Measurements from ENCODE around the gene TRIM2.

Gene TRIM2

GRCh38 chr4:153222707-153223426, 18.6 kb downstream of the TRIM2 start:
- DNase-seq: peak in 45 of 51 donors; percentile 7 to 74 (median 51)

DNA sequence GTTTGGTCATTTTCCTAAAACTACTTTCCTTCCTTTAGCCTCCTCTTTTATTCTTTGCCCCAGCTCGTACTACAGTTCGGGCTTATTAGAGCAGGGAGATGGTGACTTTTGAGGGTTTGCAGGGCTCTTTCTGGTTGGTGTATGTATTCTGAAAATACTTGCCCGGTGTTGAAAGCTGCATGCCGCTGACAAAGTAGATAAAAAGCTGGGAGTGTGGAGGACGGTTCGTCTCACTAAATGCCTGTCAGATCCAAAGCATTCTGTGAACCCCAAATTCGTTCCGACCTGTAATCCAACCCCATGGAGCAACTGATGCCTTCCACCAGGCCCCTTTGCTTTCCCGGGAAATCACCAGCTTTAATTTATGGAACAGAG, 19.2 kb downstream of the TRIM2 start:
- peak in 1 of 51 donors; percentile 63 for DNase-seq

DNA sequence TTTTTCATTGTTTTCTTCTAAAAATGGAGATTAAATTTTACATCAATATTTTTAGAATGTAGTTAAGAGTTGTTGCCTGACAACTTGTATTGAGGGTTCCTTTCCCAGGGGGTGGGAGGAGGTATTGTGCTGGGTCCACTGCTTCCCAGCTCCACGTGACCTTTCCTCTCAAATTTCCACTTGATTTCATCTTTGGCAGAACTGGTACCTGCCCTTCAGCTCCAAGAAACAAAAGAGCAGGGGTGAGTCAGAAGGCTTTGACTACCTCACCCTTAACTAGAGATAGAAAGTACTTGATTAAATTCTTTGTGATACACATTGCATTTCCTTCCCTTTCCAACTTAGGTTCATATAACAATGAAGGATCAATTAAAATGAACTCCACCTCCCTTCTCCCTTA, 19.7 kb downstream of the TRIM2 start:
- peak in 7 of 51 donors; percentile 1 to 36 (median 15) for DNase-seq

DNA sequence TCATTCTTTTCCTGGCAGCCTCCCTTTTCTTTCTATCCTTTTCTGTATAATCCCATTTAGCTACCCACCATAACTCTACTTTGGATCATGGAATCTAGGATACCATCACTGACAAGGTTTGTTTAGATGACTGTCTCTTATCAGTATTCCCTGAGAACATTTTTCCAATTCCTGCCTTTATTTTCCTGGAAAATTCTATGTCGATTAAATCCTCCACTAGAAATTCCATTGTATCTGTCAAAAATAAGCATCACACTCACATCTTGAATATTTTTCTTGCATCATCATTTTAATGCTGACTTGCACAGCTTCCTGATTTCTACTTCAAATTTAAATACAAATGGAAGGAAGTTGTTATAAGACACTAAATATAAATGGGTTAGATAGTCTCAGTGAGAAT, 20.2 kb downstream of the TRIM2 start:
- DNase-seq: no peak

- DNase-seq: peak in 1 of 51 donors; percentile 16
Observed at GRCh38 chr4:153227469-153228075, 23.3 kb downstream of the TRIM2 start.

GRCh38 chr4:153228512-153229140, 24.4 kb downstream of the TRIM2 start:
- peak in 10 of 51 donors; percentile 8 to 57 (median 14) for DNase-seq

- no peak for DNase-seq
Observed at GRCh38 chr4:153229545-153229944, 25.3 kb downstream of the TRIM2 start.

GRCh38 chr4:153232768-153233167, 28.5 kb downstream of the TRIM2 start:
- no peak for DNase-seq

- DNase-seq: no peak
Observed at GRCh38 chr4:153233761-153234371, 29.6 kb downstream of the TRIM2 start.

- no peak for DNase-seq
Observed at GRCh38 chr4:153234885-153235284, 30.6 kb downstream of the TRIM2 start.

- DNase-seq: no peak
Observed at GRCh38 chr4:153238135-153238919, 34.1 kb downstream of the TRIM2 start.

DNA sequence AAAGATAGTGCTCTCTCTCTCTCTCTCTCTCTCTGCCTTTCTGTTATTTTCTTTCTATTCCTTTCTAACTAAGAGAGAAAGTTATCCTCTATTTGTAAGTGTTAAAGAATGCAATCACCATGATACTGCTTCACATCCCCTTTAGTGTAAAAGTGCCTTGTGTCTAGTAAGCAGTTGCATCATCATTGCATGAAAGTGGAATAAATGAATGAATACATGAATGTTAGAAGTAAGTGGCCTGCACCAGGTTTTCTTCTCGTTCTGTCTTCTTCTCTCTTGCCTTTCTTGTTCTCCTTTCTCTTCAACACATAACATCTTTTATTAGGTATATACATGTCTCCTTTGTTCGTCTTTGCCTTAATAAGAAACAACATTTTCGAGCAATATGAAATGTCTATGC, 35.2 kb downstream of the TRIM2 start:
- DNase-seq: no peak

GRCh38 chr4:153241295-153241694, 37.1 kb downstream of the TRIM2 start:
- no peak for DNase-seq

DNA sequence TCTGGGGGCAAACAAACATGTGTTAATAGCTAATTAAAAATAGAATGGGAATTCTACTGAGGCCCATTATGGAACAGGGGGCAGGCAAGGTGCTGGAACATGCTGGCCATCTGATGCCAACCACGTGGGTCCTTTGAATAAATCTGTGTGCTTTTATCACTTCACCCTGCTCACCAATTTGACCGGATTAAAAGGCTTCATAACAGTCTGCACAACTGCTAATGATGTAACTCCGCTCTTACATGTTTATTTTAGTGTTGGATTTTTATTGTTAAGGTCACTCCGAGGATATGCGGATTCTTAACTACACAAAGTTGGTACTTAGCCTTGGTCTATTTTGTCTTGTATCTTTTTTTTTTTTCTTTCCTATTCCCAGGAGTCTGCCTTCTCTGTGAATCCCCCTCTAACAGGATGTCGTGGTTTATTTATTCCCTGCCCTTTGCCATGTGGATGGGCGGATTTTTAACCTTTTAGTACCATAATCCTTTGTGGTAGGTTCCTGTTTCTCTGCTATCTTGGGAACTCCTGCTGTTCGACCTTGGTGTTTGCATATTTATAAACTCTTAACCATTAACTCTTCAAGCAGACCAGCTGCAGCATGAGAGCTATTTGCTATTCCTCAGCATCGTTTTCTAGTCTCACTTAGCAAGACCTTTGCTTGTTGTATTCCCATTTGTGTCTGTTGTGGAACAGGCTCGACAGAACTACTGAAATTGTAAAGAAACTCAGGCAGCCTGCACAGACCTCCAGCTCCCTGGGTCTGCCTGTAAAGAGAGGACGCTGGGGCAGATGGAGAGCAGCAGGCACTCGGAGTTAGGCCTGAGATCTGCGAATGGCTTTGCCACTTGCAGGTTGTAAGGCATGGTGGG, 38.0 kb downstream of the TRIM2 start:
- DNase-seq: no peak

GRCh38 chr4:153242839-153243324, 38.6 kb downstream of the TRIM2 start:
- no peak for DNase-seq

GRCh38 chr4:153243468-153243867, 39.2 kb downstream of the TRIM2 start:
- no peak for DNase-seq

DNA sequence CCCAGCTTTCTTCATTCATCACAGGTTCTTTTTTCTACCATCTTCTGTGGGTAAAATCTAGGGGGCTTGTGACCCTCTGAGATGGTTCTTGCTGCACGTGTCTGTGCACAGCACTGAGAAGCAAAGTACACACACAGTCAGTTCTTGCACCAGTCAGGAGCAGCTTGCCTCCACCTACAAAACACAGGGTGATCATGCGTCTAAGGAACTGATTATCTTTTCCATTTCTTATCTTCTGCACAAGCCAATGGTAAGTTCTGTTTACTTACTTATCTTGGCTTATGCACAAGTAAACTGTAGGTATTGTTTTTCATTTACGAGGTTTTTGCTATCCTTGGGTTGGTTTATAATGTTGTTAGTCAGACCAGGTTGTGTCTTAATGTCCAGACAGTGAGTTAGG, 40.7 kb downstream of the TRIM2 start:
- DNase-seq: no peak

- no peak for DNase-seq
Observed at GRCh38 chr4:153245775-153246174, 41.5 kb downstream of the TRIM2 start.

DNA sequence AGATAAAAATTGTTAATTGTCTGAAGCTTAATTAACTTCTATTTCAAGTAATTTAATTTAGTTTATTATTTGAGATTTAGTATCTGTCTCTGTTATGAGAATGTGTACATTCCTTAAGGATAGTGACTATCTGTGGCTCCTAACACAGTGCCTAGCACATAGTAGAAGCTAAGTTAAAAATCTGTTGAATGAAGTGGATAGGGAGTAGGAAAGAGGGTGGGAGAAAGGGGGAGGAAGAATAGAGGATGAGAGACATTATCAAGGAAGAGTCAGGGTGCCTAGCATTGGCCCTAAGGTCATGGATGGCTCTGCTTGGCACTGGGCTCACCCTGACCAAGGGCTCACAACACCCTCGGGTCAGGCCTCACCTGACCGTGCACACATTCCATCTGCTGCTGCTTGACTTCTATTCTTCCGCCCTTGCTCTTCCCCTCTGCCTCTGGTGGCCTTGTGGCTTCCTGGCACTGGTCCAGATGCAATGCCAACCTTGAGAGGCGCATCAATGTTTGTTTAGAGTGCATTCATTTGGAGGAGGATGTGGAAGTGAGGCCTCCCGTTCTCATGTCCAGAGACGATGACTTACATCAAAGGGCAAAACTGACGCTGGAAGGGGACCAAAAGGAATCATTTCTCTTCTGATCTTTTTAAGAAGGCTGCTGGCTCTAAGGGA, 42.3 kb downstream of the TRIM2 start:
- no peak for DNase-seq

DNA sequence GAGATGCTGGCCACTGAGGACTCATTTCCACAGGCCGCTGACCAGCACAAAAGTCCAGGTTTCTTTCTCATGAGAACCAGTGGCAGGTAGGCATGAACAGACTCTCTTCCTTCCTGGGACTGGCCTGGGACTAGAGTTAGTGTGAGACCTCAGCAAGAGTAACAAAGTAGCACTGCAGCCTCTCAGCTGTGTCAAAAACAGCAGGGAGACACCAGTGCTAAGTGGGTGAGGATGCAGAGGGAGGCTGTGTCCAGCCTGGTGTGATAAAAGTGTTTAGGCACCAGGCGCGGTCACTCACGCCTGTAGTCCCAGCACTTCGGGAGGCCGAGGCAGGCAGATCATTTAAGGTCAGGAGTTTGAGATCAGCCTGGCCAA, 42.9 kb downstream of the TRIM2 start:
- DNase-seq: no peak

Measured in hypothalamus (tissue), 51 donors.